Suprapubic skin (tissue), 4 donors: ENCODE data around the gene CD48.

Experiments
- EP300 ChIP-seq: sonication (generic); formaldehyde crosslinking; IDR thresholded peaks from one replicate; pipeline ENCODE4 v1.6.1; 2017; ENCODE audit warnings: antibody characterized with exemption
- POLR2A ChIP-seq, 2 donors: fragments of 450-650 bp; IDR thresholded peaks; one replicate each; pipeline ENCODE4 v1.6.1; 2017; ENCODE audit warnings: antibody characterized with exemption in 2 of 2, mild to moderate bottlenecking in 2 of 2, moderate library complexity in 2 of 2
- POLR2AphosphoS5 ChIP-seq, 3 donors: sonication (generic); formaldehyde crosslinking; IDR thresholded peaks; one replicate each; pipeline ENCODE4 v1.6.1; 2017; ENCODE audit warnings: antibody characterized with exemption in 3 of 3
- TF ChIP-seq, protein P1 (sequence below), 2 donors: fragments of 200-600 bp in 1 of 2; fragments of 450-650 bp in 1 of 2; sonication (generic) in 1 of 2; IDR thresholded peaks; one replicate each; pipeline ENCODE4 v1.5.1; 2016 to 2019; ENCODE audit warnings: antibody characterized with exemption in 2 of 2, mild to moderate bottlenecking in 1 of 2, moderate library complexity in 1 of 2

- no peak for TF ChIP-seq EP300
- TF ChIP-seq, protein P1, sequence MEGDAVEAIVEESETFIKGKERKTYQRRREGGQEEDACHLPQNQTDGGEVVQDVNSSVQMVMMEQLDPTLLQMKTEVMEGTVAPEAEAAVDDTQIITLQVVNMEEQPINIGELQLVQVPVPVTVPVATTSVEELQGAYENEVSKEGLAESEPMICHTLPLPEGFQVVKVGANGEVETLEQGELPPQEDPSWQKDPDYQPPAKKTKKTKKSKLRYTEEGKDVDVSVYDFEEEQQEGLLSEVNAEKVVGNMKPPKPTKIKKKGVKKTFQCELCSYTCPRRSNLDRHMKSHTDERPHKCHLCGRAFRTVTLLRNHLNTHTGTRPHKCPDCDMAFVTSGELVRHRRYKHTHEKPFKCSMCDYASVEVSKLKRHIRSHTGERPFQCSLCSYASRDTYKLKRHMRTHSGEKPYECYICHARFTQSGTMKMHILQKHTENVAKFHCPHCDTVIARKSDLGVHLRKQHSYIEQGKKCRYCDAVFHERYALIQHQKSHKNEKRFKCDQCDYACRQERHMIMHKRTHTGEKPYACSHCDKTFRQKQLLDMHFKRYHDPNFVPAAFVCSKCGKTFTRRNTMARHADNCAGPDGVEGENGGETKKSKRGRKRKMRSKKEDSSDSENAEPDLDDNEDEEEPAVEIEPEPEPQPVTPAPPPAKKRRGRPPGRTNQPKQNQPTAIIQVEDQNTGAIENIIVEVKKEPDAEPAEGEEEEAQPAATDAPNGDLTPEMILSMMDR (IDR thresholded peaks at IDR 0.05) = no peak
- TF ChIP-seq POLR2A (IDR thresholded peaks at IDR 0.05) = no peak
- TF ChIP-seq POLR2AphosphoS5 (IDR thresholded peaks at IDR 0.05) = no peak
These were observed 47.0 kb downstream of the CD48 start for GRCh38 chr1:160664573-160665051.
